ENCODE measurements around the gene VSIG8. TPM values are rescaled to one million over a fixed set of nuclear protein-coding genes. Genes with fewer than 3 reads are reported as not detected.
"Not testable (repeated sequence)": the region's sequence is repeated elsewhere in the genome, so short reads cannot be mapped to it uniquely, and the experiment has no call there.

VSIG8 gene
- total RNA-seq, 4 donors from 2014 or later: 14.6 to 54.5 (median 43.1) TPM

DNA sequence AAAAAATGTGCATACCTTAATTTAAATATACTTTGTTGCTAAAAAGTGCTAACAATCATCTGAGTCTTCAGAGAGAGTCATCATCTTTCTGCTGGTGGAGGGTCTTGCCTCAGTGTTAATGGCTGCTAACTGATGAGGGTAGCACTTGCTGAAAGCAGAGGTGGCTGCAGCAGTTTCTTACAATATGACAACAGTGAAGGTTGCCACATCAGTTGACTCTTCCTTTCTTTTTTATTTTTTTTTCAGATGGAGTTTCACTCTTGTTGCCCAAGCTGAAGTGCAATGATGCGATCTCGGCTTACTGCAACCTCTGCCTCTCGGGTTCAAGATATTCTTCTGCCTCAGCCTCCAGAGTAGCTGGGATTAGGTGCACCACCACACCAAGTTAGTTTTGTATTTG lies 40.1 kb upstream of the VSIG8 start:
- no peak overlapping the region for H3K4me3 ChIP-seq (ENCODE audit: low read depth, poor library complexity, severe bottlenecking)
- intact Hi-C loops (cut with DNase I; ENCODE audit: low total_unique reads): no loop called here
- 88 to 95% methylated on average over 3 of the region's 3 CpGs for WGBS, 2 donors
- TF ChIP-seq, protein P1, sequence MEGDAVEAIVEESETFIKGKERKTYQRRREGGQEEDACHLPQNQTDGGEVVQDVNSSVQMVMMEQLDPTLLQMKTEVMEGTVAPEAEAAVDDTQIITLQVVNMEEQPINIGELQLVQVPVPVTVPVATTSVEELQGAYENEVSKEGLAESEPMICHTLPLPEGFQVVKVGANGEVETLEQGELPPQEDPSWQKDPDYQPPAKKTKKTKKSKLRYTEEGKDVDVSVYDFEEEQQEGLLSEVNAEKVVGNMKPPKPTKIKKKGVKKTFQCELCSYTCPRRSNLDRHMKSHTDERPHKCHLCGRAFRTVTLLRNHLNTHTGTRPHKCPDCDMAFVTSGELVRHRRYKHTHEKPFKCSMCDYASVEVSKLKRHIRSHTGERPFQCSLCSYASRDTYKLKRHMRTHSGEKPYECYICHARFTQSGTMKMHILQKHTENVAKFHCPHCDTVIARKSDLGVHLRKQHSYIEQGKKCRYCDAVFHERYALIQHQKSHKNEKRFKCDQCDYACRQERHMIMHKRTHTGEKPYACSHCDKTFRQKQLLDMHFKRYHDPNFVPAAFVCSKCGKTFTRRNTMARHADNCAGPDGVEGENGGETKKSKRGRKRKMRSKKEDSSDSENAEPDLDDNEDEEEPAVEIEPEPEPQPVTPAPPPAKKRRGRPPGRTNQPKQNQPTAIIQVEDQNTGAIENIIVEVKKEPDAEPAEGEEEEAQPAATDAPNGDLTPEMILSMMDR (IDR thresholded peaks at IDR 0.05): no peak
- TF ChIP-seq POLR2A (IDR thresholded peaks at IDR 0.05): no peak
- DNase-seq (ENCODE audit: low spot score in 2 of 2): no peak

DNA sequence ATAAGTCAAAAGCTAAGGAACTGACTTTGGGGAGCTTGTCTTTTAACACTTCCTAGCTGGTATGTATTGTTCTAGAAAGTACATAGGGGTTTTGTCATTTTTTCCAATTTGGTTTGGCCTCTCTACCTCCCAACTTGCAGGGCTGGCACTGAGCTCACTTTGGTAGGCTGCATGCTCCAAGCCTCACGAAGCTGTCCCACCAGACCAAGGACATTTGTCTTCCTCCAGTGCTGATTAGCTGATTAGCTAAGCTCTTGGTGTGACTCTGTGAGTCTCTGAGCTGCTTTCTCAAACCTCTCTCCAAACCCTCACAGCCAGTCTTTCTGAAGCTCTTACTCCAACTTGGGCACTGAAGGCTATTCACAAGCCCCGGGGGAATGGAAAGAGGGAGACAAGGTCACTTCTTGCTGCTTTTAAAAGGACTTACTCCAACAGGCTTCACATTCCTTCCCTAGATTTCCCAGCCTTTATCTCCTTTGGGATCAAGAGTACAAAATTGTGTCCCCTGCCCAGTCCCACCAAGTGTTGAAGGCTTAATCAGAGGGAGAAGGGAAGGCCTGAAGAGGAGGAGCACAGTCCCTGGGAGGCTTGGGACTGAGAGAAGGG lies 38.4 kb upstream of the VSIG8 start:
- no peak for DNase-seq (ENCODE audit: low spot score in 2 of 2)
- WGBS, 2 donors: 36 to 57% methylated on average over 2 of the region's 2 CpGs
- no peak overlapping the region for H3K4me3 ChIP-seq (ENCODE audit: low read depth, poor library complexity, severe bottlenecking)
- intact Hi-C loops (cut with DNase I; ENCODE audit: low total_unique reads): no loop called here
- TF ChIP-seq, protein P1 (IDR thresholded peaks at IDR 0.05): no peak
- no peak for TF ChIP-seq POLR2A (IDR thresholded peaks at IDR 0.05)

DNA sequence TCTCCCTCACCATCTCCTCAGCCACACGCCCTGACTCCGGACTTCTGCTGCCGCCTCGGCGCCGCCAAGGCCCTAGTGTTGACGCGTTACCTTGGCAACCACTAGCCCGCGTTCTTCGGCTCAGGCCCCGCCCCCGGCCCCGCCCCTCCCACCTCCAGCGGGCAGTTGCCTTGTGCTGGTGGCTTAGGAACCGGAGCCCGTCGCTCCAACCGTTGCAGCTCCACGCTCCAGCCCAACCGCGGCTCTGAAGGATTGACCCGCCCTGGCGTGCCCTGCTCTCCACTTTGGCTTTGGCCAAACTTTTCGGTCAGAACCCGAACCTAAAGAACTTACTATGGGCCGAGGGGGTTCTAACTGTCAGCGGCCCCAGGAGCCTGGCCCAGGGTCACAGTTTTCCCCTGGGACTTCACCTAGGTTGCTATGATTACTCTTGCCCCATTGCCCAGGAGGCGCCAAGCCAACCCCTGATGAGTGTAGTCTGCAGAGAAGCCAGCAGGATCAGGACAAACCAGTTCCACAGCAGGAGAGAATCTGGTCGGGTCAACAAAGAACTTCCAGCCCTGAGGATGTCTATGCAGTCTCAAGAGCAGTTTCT lies 37.7 kb upstream of the VSIG8 start, which contains the start of gene CFAP45:
Gene CFAP45, minus strand, starts transcription at position 80 of the 595 bp plus-strand sequence. Its CDS starts 67 bp downstream, at position 13.
- 10 to 21% methylated on average over 29 to 30 of the region's 30 CpGs for WGBS, 2 donors
- TF ChIP-seq, protein P1 (IDR thresholded peaks at IDR 0.05): no peak
- TF ChIP-seq POLR2A (IDR thresholded peaks at IDR 0.05): no peak
- no peak within 1 kb of the TSS for H3K4me3 ChIP-seq (ENCODE audit: low read depth, poor library complexity, severe bottlenecking)
- intact Hi-C loops (cut with DNase I; ENCODE audit: low total_unique reads): no loop called here
- peak; percentile 68 to 94 for DNase-seq (ENCODE audit: low spot score in 2 of 2)

DNA sequence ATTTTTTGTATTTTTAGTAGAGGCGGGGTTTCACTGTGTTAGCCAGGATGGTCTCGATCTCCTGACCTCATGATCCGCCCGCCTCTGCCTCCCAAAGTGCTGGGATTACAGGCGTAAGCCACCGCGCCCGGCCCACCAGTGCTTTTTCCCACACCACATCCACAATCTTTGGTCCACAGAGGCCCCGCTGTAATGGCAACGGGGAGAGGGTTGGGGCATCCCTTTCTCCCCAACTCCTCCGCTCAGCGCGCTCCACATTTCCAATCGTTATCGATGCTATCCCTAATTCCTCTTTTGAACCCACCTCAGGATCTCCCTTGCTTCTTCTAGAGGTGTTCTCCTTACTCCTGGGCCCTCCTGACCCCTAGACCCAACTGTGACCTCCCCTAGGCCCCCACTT lies 37.2 kb upstream of the VSIG8 start:
- WGBS, 2 donors: 92 to 94% methylated on average over 14 to 15 of the region's 15 CpGs
- H3K4me3 ChIP-seq (ENCODE audit: low read depth, poor library complexity, severe bottlenecking); DNase-seq (ENCODE audit: low spot score in 2 of 2); intact Hi-C loops (cut with DNase I; ENCODE audit: low total_unique reads): not testable (repeated sequence)

DNA sequence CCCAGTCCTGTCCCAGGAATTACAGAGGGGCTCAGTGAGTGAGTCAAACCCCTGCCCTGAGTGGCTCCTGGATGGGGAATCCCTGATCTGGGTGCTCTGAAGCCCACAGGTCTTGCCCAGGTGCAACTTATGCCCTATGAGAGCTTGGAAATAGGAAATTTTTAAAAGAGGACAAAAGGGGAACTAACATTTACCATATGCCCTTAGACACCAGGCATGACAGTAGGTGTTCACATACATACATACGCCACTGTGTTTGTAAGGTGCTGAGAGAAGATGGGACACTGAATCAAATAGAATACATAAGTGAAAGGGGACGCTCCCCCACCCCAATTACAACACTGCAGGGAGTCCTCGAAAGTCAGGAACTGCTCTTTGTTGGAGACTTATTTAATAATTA lies 36.1 kb upstream of the VSIG8 start:
- no peak for DNase-seq (ENCODE audit: low spot score in 2 of 2)
- TF ChIP-seq, protein P1 (IDR thresholded peaks at IDR 0.05): no peak
- no peak for TF ChIP-seq POLR2A (IDR thresholded peaks at IDR 0.05)
- WGBS, 2 donors: 93 to 98% methylated on average over 3 of the region's 3 CpGs
- intact Hi-C loops (cut with DNase I; ENCODE audit: low total_unique reads): no loop called here
- no peak overlapping the region for H3K4me3 ChIP-seq (ENCODE audit: low read depth, poor library complexity, severe bottlenecking)

DNA sequence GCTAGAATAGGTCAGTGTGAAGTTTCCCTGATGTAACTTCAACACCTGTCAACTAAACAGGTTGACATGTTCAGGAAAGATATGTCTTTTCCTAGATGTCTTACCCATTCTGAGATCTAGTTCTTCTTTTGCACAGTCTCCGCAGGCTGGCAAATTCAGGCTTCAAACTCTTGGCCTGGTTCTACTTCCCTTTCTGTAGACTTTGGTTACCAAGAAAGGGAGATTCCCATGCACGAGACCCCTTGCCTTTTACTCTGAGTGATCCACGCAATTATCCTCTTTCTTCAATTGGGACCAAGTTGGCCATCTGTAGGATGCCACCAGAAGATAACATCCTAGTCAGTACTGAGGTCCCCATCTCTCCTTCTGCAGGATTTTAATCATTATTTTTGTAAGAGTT lies 35.5 kb upstream of the VSIG8 start:
- H3K4me3 ChIP-seq (ENCODE audit: low read depth, poor library complexity, severe bottlenecking): no peak overlapping the region
- intact Hi-C loops (cut with DNase I; ENCODE audit: low total_unique reads): no loop called here
- WGBS, 2 donors: 87% methylated on average over 3 of the region's 3 CpGs
- TF ChIP-seq, protein P1 (IDR thresholded peaks at IDR 0.05): no peak
- no peak for TF ChIP-seq POLR2A (IDR thresholded peaks at IDR 0.05)
- DNase-seq (ENCODE audit: low spot score in 2 of 2): no peak
